DOHH2 (cell line): ENCODE measurements around the gene ZBTB46.

ENCODE experiments used
- H3F3A ChIP-seq: fragments of 200-600 bp; sonication (generic), shearing (Covaris generic); 2 replicates; pipeline ENCODE4 v1.6.0; 2016; ENCODE audit warnings: antibody characterized with exemption, mild to moderate bottlenecking; ENCODE audit not compliant: control insufficient read depth, insufficient read depth
- H3K27ac ChIP-seq: fragments of 200-600 bp; sonication (generic); 2 replicates; pipeline ENCODE4 v1.5.1; 2014; ENCODE audit warnings: low read depth, mild to moderate bottlenecking, low read length, moderate library complexity
- H3K27me3 ChIP-seq: fragments of 200-600 bp; sonication (generic); 2 replicates; pipeline ENCODE4 v1.6.1; 2014; ENCODE audit warnings: mild to moderate bottlenecking, low read length, mixed read lengths; ENCODE audit not compliant: control insufficient read depth
- H3K36me3 ChIP-seq: fragments of 200-600 bp; sonication (generic); 2 replicates; pipeline ENCODE4 v1.6.1; 2014; ENCODE audit warnings: mild to moderate bottlenecking, low read length, moderate library complexity, mixed read lengths; ENCODE audit not compliant: control insufficient read depth
- H3K4me1 ChIP-seq: fragments of 200-600 bp; sonication (generic); 2 replicates; pipeline ENCODE4 v1.6.1; 2014; ENCODE audit warnings: mild to moderate bottlenecking, low read length, mixed read lengths; ENCODE audit not compliant: control insufficient read depth
- H3K4me2 ChIP-seq: fragments of 200-600 bp; sonication (generic); 2 replicates; pipeline ENCODE4 v1.6.0; 2014; ENCODE audit warnings: mild to moderate bottlenecking, low read length, moderate library complexity
- H3K4me3 ChIP-seq: fragments of 200-600 bp; sonication (generic); 2 replicates; pipeline ENCODE4 v1.5.1; 2014; ENCODE audit warnings: mild to moderate bottlenecking, low read length, mixed read lengths
- H3K79me2 ChIP-seq: fragments of 200-600 bp; sonication (generic); 2 replicates; pipeline ENCODE4 v1.6.1; 2014; ENCODE audit warnings: mild to moderate bottlenecking, low read length, mixed read lengths; ENCODE audit not compliant: control insufficient read depth
- H3K9me2 ChIP-seq: fragments of 200-600 bp; sonication (generic); replicated peaks from 2 replicates; pipeline ENCODE4 v1.6.1; 2014; ENCODE audit warnings: mild to moderate bottlenecking, low read length, mixed read lengths; ENCODE audit not compliant: control insufficient read depth
- H3K9me3 ChIP-seq: fragments of 200-600 bp; sonication (generic); 2 replicates; pipeline ENCODE4 v1.6.1; 2014; ENCODE audit warnings: antibody characterized with exemption, low read length, mixed read lengths; ENCODE audit not compliant: control insufficient read depth, insufficient read depth
- H4K20me1 ChIP-seq: fragments of 200-600 bp; sonication (generic); 2 replicates; pipeline ENCODE4 v1.6.0; 2014; ENCODE audit warnings: low read depth, mild to moderate bottlenecking, antibody characterized with exemption, low read length, moderate library complexity; ENCODE audit not compliant: control insufficient read depth, insufficient read depth
- EZH2phosphoT487 ChIP-seq: fragments of 200-600 bp; sonication (generic); IDR thresholded peaks from 2 replicates; pipeline ENCODE4 v1.6.1; 2017; ENCODE audit warnings: borderline replicate concordance, mild to moderate bottlenecking, antibody characterized with exemption, low read length, moderate library complexity, mixed read lengths
- TF ChIP-seq, protein P1 (sequence below): fragments of 200-600 bp; sonication (generic); IDR thresholded peaks from one replicate; pipeline ENCODE4 v1.5.1; 2014; ENCODE audit warnings: antibody characterized with exemption, mild to moderate bottlenecking, low read depth, low read length; ENCODE audit not compliant: poor library complexity, severe bottlenecking

ZBTB46 gene

DNA sequence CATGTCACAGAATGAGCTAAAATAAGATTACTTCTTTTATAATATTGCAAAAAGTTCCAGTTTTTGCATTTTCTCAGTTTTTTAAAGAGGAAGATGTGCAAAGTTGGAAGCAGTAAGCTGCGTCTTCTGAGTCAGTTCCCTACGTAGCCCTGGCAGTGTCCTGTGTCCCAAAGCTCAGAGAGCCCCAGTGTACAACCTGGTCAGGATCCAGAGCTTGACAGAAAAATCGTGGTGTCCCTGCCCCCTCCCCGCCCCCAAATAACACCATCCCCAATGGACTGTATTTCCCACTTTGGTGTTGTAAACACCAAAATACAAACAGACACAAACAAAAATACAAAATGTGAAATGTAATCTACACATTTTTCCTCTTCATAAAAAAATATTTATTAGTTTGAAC, 86.9 kb downstream of the ZBTB46 start:
- TF ChIP-seq, protein P1, sequence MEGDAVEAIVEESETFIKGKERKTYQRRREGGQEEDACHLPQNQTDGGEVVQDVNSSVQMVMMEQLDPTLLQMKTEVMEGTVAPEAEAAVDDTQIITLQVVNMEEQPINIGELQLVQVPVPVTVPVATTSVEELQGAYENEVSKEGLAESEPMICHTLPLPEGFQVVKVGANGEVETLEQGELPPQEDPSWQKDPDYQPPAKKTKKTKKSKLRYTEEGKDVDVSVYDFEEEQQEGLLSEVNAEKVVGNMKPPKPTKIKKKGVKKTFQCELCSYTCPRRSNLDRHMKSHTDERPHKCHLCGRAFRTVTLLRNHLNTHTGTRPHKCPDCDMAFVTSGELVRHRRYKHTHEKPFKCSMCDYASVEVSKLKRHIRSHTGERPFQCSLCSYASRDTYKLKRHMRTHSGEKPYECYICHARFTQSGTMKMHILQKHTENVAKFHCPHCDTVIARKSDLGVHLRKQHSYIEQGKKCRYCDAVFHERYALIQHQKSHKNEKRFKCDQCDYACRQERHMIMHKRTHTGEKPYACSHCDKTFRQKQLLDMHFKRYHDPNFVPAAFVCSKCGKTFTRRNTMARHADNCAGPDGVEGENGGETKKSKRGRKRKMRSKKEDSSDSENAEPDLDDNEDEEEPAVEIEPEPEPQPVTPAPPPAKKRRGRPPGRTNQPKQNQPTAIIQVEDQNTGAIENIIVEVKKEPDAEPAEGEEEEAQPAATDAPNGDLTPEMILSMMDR: no peak
- no peak for TF ChIP-seq EZH2phosphoT487
- Histone ChIP-seq H3K4me3 (no peak overlapping the region), H3K36me3 (no peaks in the 10 kb centered on the region), H3K9me2 (no peaks in the 10 kb centered on the region), H3K79me2 (no peaks in the 10 kb centered on the region), H4K20me1 (no peaks in the 10 kb centered on the region), H3K4me1 (peaks cover 16% of the 10 kb centered on the region), H3K27me3 (no peaks in the 10 kb centered on the region), H3K4me2 (no peak overlapping the region), H3F3A (0 out of 2 replicates have a peak, but pooled peaks cover 4% of the 10 kb centered on the region), H3K9me3 (no peaks in the 10 kb centered on the region), H3K27ac (no peak overlapping the region)

DNA sequence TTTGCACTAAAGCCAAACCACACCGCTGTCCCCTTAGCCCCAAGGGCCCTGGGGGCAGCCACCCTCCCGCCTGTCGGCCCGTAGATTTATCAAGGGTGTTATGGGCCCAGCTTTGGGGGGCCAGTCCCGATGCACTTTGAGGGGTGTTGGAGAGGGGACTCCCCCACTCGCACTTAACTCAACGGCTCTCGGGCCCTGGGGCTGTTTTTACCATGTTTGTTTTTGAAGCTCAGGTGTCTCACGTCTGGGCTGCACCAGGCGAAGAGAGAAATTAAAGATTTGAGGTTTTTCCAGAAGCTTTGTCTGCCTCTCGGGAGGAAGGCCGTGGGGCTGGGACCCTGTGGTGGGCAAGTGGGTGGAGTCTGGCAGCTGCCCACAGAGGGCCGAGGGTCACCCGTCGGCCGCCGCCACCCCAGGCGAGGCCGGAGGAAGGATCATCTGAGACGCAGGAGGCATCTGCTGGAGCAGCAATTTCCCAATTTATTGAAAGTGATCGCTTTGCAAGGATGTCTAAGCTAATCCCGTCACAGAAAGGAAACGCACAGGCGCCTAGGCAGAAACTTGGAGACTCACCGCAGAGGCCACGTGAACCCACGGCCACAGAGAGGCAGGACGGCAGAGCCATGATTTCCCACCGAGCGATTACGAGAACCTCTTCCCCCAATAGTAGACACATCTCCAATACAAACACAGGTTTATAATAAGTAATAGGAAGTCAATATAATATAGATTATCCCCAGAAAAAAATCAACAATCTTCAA, 87.7 kb downstream of the ZBTB46 start:
- TF ChIP-seq, protein P1: no peak
- no peak for TF ChIP-seq EZH2phosphoT487
- Histone ChIP-seq H3K27ac (no peak overlapping the region), H4K20me1 (no peaks in the 10 kb centered on the region)

DNA sequence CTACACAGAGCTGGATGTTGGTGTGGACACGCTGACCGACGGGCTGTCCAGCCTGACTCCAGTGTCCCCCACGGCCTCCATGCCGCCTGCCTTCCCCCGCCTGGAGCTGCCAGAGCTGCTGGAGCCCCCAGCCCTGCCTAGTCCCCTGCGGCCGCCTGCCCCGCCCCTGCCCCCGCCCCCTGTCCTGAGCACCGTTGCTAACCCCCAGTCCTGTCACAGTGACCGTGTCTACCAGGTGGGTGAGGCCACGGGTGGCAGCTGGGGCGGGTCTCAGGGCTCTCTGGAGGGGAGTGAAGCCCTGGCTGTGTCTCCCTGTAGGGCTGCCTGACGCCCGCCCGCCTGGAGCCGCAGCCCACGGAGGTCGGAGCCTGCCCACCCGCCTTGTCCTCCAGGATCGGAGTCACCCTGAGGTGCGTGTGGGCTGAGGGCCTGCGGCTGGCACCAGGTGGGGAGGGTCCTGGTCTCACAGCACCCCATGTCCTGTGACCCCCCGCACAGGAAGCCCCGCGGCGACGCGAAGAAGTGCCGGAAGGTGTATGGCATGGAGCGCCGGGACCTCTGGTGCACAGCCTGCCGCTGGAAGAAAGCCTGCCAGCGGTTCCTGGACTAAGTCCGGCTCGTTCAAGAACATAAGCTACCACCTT, 88.6 kb downstream of the ZBTB46 start:
- no peaks in the 10 kb centered on the region for H3K79me2 ChIP-seq
- no peaks in the 10 kb centered on the region for H3K27me3 ChIP-seq
- no peaks in the 10 kb centered on the region for H4K20me1 ChIP-seq
- H3K9me3 ChIP-seq: no peaks in the 10 kb centered on the region
- no peaks in the 10 kb centered on the region for H3K9me2 ChIP-seq
- TF ChIP-seq, protein P1: no peak
- no peak for TF ChIP-seq EZH2phosphoT487
- H3K4me3 ChIP-seq: no peak overlapping the region
- H3K36me3 ChIP-seq: no peaks in the 10 kb centered on the region
- H3K4me2 ChIP-seq: no peak overlapping the region
- peaks cover 27% of the 10 kb centered on the region for H3K4me1 ChIP-seq
- 0 out of 2 replicates have a peak, but pooled peaks cover 4% of the 10 kb centered on the region for H3F3A ChIP-seq
- no peak overlapping the region for H3K27ac ChIP-seq

More for the DNA sequence above, 87.7 kb downstream of the ZBTB46 start:
- H3F3A ChIP-seq: 0 out of 2 replicates have a peak, but pooled peaks cover 4% of the 10 kb centered on the region
- no peaks in the 10 kb centered on the region for H3K9me2 ChIP-seq
- no peaks in the 10 kb centered on the region for H3K36me3 ChIP-seq
- H3K4me1 ChIP-seq: peaks cover 24% of the 10 kb centered on the region
- no peaks in the 10 kb centered on the region for H3K79me2 ChIP-seq
- H3K9me3 ChIP-seq: no peaks in the 10 kb centered on the region
- no peak overlapping the region for H3K4me2 ChIP-seq
- no peaks in the 10 kb centered on the region for H3K27me3 ChIP-seq
- no peak overlapping the region for H3K4me3 ChIP-seq
